GM18505 (cell line): ENCODE results near the gene FBXL14.
"Not testable (repeated sequence)": the region's sequence is repeated elsewhere in the genome, so short reads cannot be mapped to it uniquely, and the experiment has no call there.

ENCODE experiments used
- ATAC-seq: cut with Tn5 transposase; IDR thresholded peaks from one replicate; pipeline ENCODE4 v1.9.1; 2021; ENCODE audit not compliant: unreplicated experiment
- POLR2A ChIP-seq: IDR thresholded peaks from 4 replicates; pipeline ENCODE4 v1.6.1; 2011; ENCODE audit warnings: borderline replicate concordance; ENCODE audit not compliant: insufficient read depth, insufficient read length; ENCODE audit errors: extremely low read depth

FBXL14 gene

GRCh38 chr12:1607940-1608712, 13.7 kb upstream of the FBXL14 start:
- TF ChIP-seq POLR2A: no peak
- ATAC-seq: no peak

GRCh38 chr12:1606021-1606622, 11.7 kb upstream of the FBXL14 start:
- no peak for ATAC-seq
- peak; percentile 60 for TF ChIP-seq POLR2A

- TF ChIP-seq POLR2A: no peak
- no peak for ATAC-seq
Measured at GRCh38 chr12:1605129-1606020, 11.0 kb upstream of the FBXL14 start.

- TF ChIP-seq POLR2A: no peak
- ATAC-seq: no peak
Measured at GRCh38 chr12:1604464-1604863, 10.1 kb upstream of the FBXL14 start.

DNA sequence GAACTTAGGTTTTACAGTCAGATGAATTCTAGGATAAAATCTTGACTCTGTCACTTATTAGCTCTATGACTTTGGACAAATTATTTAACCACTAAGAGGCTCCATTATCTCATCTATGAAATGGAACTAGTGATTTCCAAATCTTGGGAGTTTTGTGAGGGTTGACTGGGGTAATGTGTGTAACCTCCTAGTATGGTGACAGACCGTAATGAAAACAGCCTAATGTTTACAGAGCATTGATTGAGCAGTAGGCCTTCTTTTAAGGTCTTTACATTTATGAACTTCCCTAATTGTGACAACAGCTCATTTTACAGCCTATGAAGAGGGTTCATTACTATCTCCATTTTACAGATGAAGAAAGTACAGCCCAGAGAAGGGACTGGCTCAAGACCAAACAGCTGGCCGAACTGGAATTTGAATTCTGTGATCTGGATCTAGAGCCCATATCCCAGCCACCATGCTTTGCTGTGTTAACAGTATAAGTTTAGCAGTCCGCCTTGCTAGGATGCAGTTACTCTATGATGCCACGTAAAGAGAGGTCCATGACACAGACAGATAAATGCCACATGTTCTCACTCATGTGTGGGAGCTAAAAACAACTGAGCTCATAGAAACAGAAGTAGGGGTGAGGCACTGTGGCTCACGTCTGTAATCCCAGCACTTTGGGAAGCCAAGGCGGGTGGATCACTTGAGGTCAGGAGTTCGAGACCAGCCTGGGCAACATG, 9.1 kb upstream of the FBXL14 start:
- TF ChIP-seq POLR2A: no peak
- ATAC-seq: no peak

GRCh38 chr12:1602706-1603105, 8.3 kb upstream of the FBXL14 start:
- not testable (repeated sequence) for ATAC-seq

GRCh38 chr12:1598757-1599156, 4.4 kb upstream of the FBXL14 start:
- no peak for ATAC-seq
- TF ChIP-seq POLR2A: no peak

GRCh38 chr12:1595690-1596347, 1.4 kb upstream of the FBXL14 start:
- TF ChIP-seq POLR2A: no peak
- ATAC-seq: no peak

DNA sequence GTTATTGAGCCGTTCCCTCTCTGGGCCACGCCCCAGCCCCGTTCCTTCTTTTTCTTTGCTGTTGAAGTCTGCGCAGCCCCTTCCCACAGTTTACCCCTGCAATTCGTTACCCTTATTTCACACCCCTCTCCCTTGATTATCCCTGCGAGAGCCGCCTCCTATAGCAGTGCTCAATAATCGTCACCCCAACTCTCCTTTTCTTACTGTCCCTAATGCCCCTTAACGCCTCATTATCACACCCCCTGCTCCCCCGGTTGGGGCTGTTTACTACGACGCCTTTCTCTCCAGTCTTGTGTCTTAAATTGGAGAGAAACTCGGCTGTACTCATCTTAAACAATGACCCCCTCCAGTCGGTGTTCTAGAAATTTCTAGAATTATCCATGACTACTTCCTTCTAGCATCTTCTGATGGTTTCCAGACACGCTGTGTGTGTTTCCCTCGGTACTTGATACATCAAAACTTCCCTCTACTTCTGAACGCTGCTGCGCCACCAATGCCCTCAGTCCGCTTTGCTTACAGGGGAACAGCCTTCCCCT, 713 bp upstream of the FBXL14 start:
- TF ChIP-seq POLR2A: no peak
- no peak for ATAC-seq

- TF ChIP-seq POLR2A: no peak
- ATAC-seq: no peak
Measured at GRCh38 chr12:1594006-1594260, 448 bp downstream of the FBXL14 start.

- TF ChIP-seq POLR2A: peak; percentile 16
Measured at GRCh38 chr12:1593174-1594005, 991 bp downstream of the FBXL14 start.

More at GRCh38 chr12:1593174-1594005, 991 bp downstream of the FBXL14 start:
- peak; percentile 21 for ATAC-seq
